H9 (cell line): Measurements from ENCODE around the gene GADD45A. TPM values are rescaled to one million over a fixed set of nuclear protein-coding genes. Genes with fewer than 3 reads are reported as not detected.

Experiments used
- DNase-seq: peaks from one replicate; pipeline ENCODE4 v3.0.0-alpha.2; 2017
- H2AFZ ChIP-seq: one replicate; pipeline ENCODE4 v1.6.1; 2013; ENCODE audit warnings: mild to moderate bottlenecking, low read length, control low read depth, moderate library complexity
- H2AK5ac ChIP-seq: 2 replicates; pipeline ENCODE4 v1.6.1; 2013; ENCODE audit warnings: low read length, control low read depth, mixed read lengths; ENCODE audit not compliant: insufficient read length
- H2BK120ac ChIP-seq: one replicate; pipeline ENCODE4 v1.6.1; 2013; ENCODE audit warnings: low read depth, mild to moderate bottlenecking, low read length, control low read depth, inconsistent platforms; ENCODE audit not compliant: poor library complexity, severe bottlenecking
- H2BK12ac ChIP-seq: 2 replicates; pipeline ENCODE4 v1.6.1; 2013; ENCODE audit warnings: low read length, control low read depth, mixed read lengths, low read depth; ENCODE audit not compliant: insufficient read length
- H2BK15ac ChIP-seq: 2 replicates; pipeline ENCODE4 v1.6.1; 2013; ENCODE audit warnings: low read depth, low read length, control low read depth
- H2BK20ac ChIP-seq: one replicate; pipeline ENCODE4 v1.6.1; 2013; ENCODE audit warnings: low read depth, mild to moderate bottlenecking, low read length, control low read depth, inconsistent platforms; ENCODE audit not compliant: poor library complexity, severe bottlenecking
- H2BK5ac ChIP-seq: 2 replicates; pipeline ENCODE4 v1.6.1; 2013; ENCODE audit warnings: low read length, control low read depth, mixed read lengths; ENCODE audit not compliant: insufficient read length
- H3K14ac ChIP-seq: 2 replicates; pipeline ENCODE4 v1.6.1; 2013; ENCODE audit warnings: low read length, control low read depth; ENCODE audit not compliant: insufficient read depth
- H3K18ac ChIP-seq: 2 replicates; pipeline ENCODE4 v1.6.1; 2013; ENCODE audit warnings: low read depth, mild to moderate bottlenecking, mixed read lengths, low read length, control low read depth; ENCODE audit not compliant: insufficient read length
- H3K23ac ChIP-seq: 2 replicates; pipeline ENCODE4 v1.6.1; 2013; ENCODE audit warnings: low read length, control low read depth, mixed read lengths, low read depth; ENCODE audit not compliant: insufficient read length
- H3K23me2 ChIP-seq: 2 replicates; pipeline ENCODE4 v1.6.1; 2013; ENCODE audit warnings: low read depth, mild to moderate bottlenecking, mixed read lengths, low read length, control low read depth; ENCODE audit not compliant: insufficient read length, poor library complexity, severe bottlenecking
- H3K27ac ChIP-seq: 2 replicates; pipeline ENCODE4 v1.5.1; 2013; ENCODE audit warnings: low read length, control low read depth, mixed read lengths, low read depth; ENCODE audit not compliant: insufficient read length
- H3K27me3 ChIP-seq: 2 replicates; pipeline ENCODE4 v1.6.1; 2013; ENCODE audit warnings: low read length, control low read depth, inconsistent platforms; ENCODE audit not compliant: insufficient read depth
- H3K4ac ChIP-seq: 2 replicates; pipeline ENCODE4 v1.6.1; 2013; ENCODE audit warnings: low read depth, mild to moderate bottlenecking, control low read depth, inconsistent platforms, low read length, moderate library complexity
- H3K4me1 ChIP-seq: 2 replicates; pipeline ENCODE4 v1.6.1; 2013; ENCODE audit warnings: low read length, control low read depth, inconsistent platforms; ENCODE audit not compliant: insufficient read depth
- H3K4me2 ChIP-seq: 2 replicates; pipeline ENCODE4 v1.6.1; 2013; ENCODE audit warnings: low read length, control low read depth, mixed read lengths; ENCODE audit not compliant: insufficient read length, insufficient read depth
- H3K56ac ChIP-seq: 2 replicates; pipeline ENCODE4 v1.6.1; 2013; ENCODE audit warnings: low read depth, mild to moderate bottlenecking, mixed read lengths, low read length, control low read depth; ENCODE audit not compliant: insufficient read length
- H3K79me1 ChIP-seq: 2 replicates; pipeline ENCODE4 v1.6.1; 2013; ENCODE audit warnings: low read depth, mild to moderate bottlenecking, moderate library complexity, low read length, control low read depth, inconsistent platforms; ENCODE audit not compliant: insufficient read depth, poor library complexity, severe bottlenecking
- H3K79me2 ChIP-seq: 2 replicates; pipeline ENCODE4 v1.6.1; 2013; ENCODE audit warnings: low read length, control low read depth, inconsistent platforms; ENCODE audit not compliant: insufficient read depth
- H3K9ac ChIP-seq: 2 replicates; pipeline ENCODE4 v1.6.1; 2013; ENCODE audit warnings: low read length, control low read depth, mixed read lengths; ENCODE audit not compliant: insufficient read length; ENCODE audit errors: extremely low read depth
- H3K9me3 ChIP-seq: one replicate; pipeline ENCODE4 v1.6.1; 2013; ENCODE audit warnings: low read depth, low read length, inconsistent platforms; ENCODE audit not compliant: control insufficient read depth
- H3T11ph ChIP-seq: one replicate; pipeline ENCODE4 v1.6.1; 2013; ENCODE audit warnings: mild to moderate bottlenecking, low read length, control low read depth, inconsistent platforms
- H4K20me1 ChIP-seq: one replicate; pipeline ENCODE4 v1.6.1; 2013; ENCODE audit not compliant: control insufficient read depth, insufficient read length, insufficient read depth
- H4K5ac ChIP-seq: 2 replicates; pipeline ENCODE4 v1.6.1; 2013; ENCODE audit warnings: low read depth, mild to moderate bottlenecking, mixed read lengths, low read length, control low read depth; ENCODE audit not compliant: insufficient read length
- H4K8ac ChIP-seq: replicated peaks from 2 replicates; pipeline ENCODE4 v1.6.1; 2013; ENCODE audit warnings: low read length, control low read depth, mixed read lengths, low read depth; ENCODE audit not compliant: insufficient read length
- H4K91ac ChIP-seq: 2 replicates; pipeline ENCODE4 v1.6.1; 2013; ENCODE audit warnings: low read depth, mild to moderate bottlenecking, moderate library complexity, mixed read lengths, low read length, control low read depth; ENCODE audit not compliant: insufficient read length
- H3K27ac Mint-ChIP-seq, 3 experiments: 2 replicates in 2 of 3; 3 replicates in 1 of 3; pipeline ENCODE4 v1.8.0; 2020 to 2021; ENCODE audit warnings: mixed read lengths in 3 of 3, mild to moderate bottlenecking in 1 of 3, moderate library complexity in 1 of 3
- H3K27me3 Mint-ChIP-seq: 2 replicates; pipeline ENCODE4 v1.8.0; 2021; ENCODE audit warnings: low read depth, mild to moderate bottlenecking, moderate library complexity, mixed read lengths
- H3K36me3 Mint-ChIP-seq, 3 experiments: 2 replicates in 2 of 3; 3 replicates in 1 of 3; pipeline ENCODE4 v1.8.0; 2020 to 2021; ENCODE audit warnings: low read depth in 3 of 3, mixed read lengths in 3 of 3; ENCODE audit not compliant: insufficient read depth in 1 of 3
- H3K4me1 Mint-ChIP-seq, 2 experiments: 2 replicates each; pipeline ENCODE4 v1.8.0; 2020; ENCODE audit warnings: mixed read lengths in 2 of 2
- H3K4me3 Mint-ChIP-seq, 2 experiments: 2 replicates in 1 of 2; 3 replicates in 1 of 2; pipeline ENCODE4 v1.8.0; 2020 to 2021; ENCODE audit warnings: mild to moderate bottlenecking in 2 of 2, mixed read lengths in 2 of 2, moderate library complexity in 1 of 2
- H3K9me3 Mint-ChIP-seq, 2 experiments: 2 replicates in 1 of 2; 3 replicates in 1 of 2; pipeline ENCODE4 v1.8.0; 2020; ENCODE audit warnings: mild to moderate bottlenecking in 2 of 2, mixed read lengths in 2 of 2, moderate library complexity in 1 of 2
- WGBS: extraction: QIAGEN DNeasy Blood & Tissue Kit; methylation state at CpG from one replicate; pipeline ENCODE4 v1.1.7; 2013; ENCODE audit warnings: missing lambda C conversion rate, low lambda C conversion rate, mixed read lengths; ENCODE audit not compliant: insufficient read length; ENCODE audit errors: extremely low coverage; 5-methylcytosine and 5-hydroxymethylcytosine counted together
- total RNA-seq: library from RNA; stranded (reverse); gene quantifications from 2 replicates; pipeline ENCODE4 v1.2.1, GENCODE V29; 2021
- TF ChIP-seq, protein P1 (sequence below): fragments of 200-600 bp; sonication (generic); conservative IDR thresholded peaks from 3 replicates; pipeline ENCODE4 v1.8.0; 2021; ENCODE audit warnings: antibody characterized with exemption, mild to moderate bottlenecking

The GADD45A gene
- total RNA-seq, 1 experiment from 2014 or later: 22.8 TPM

DNA sequence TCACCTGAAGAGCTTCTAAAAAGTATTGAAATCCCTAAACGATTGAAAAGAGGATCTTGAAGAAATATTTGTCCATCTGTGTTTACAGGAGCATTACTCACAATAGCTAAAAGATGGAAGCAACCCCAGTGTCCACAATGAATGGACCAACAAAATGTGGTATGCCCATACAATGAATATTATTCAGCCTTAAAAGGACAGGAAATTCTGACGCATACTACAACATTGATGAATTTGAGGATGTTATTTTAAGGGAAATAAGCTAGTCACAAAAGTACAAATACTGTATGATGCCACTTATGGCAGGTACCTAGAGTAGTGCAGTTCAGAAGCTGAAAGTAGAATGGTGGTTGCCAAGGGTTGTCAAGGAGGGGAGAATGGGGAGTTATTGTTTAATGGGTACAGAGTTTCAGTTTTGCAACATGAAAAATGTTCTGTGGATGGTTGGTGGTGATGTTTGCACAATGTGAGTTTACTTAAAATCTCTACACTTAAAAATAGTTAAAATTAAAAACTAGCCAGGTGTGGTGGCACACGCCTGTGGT lies 37.1 kb upstream of the GADD45A start:
- H3K9ac ChIP-seq: no peak overlapping the region
- H3K4me2 ChIP-seq: no peak overlapping the region
- H2BK15ac ChIP-seq: no peak overlapping the region
- H2BK5ac ChIP-seq: no peak overlapping the region
- no peak overlapping the region for H2BK12ac ChIP-seq
- Mint-ChIP-seq H3K27ac (no peak overlapping the region), H3K4me1 (peaks cover 4 to 5% of the 10 kb centered on the region in 2 experiments), H3K4me3 (no peak overlapping the region), H3K9me3 (no peaks in the 10 kb centered on the region), H3K36me3 (no peaks in the 10 kb centered on the region), H3K27me3 (no peaks in the 10 kb centered on the region; the same call in 1 of the 2 replicates)
- no peak overlapping the region for H3K14ac ChIP-seq
- H3K4me1 ChIP-seq: no peaks in the 10 kb centered on the region
- DNase-seq: no peak
- no peaks in the 10 kb centered on the region for H3K27me3 ChIP-seq
- WGBS: no CpG with 5 or more reads among the region's 3 CpGs
- no peak overlapping the region for H4K8ac ChIP-seq
- H4K91ac ChIP-seq: no peak overlapping the region
- no peaks in the 10 kb centered on the region for H4K20me1 ChIP-seq
- no peak overlapping the region for H3K56ac ChIP-seq
- no peak overlapping the region for H3K27ac ChIP-seq
- H3K4ac ChIP-seq: no peak overlapping the region
- H2AK5ac ChIP-seq: no peak overlapping the region
- TF ChIP-seq, protein P1, sequence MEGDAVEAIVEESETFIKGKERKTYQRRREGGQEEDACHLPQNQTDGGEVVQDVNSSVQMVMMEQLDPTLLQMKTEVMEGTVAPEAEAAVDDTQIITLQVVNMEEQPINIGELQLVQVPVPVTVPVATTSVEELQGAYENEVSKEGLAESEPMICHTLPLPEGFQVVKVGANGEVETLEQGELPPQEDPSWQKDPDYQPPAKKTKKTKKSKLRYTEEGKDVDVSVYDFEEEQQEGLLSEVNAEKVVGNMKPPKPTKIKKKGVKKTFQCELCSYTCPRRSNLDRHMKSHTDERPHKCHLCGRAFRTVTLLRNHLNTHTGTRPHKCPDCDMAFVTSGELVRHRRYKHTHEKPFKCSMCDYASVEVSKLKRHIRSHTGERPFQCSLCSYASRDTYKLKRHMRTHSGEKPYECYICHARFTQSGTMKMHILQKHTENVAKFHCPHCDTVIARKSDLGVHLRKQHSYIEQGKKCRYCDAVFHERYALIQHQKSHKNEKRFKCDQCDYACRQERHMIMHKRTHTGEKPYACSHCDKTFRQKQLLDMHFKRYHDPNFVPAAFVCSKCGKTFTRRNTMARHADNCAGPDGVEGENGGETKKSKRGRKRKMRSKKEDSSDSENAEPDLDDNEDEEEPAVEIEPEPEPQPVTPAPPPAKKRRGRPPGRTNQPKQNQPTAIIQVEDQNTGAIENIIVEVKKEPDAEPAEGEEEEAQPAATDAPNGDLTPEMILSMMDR: no peak
- H3K79me1 ChIP-seq: no peaks in the 10 kb centered on the region
- H3K79me2 ChIP-seq: no peaks in the 10 kb centered on the region
- H3K23ac ChIP-seq: no peak overlapping the region
- H2BK120ac ChIP-seq: no peak overlapping the region
- no peak overlapping the region for H2BK20ac ChIP-seq
- no peak overlapping the region for H4K5ac ChIP-seq
- no peak overlapping the region for H3T11ph ChIP-seq
- H3K9me3 ChIP-seq: no peaks in the 10 kb centered on the region
- no peak overlapping the region for H2AFZ ChIP-seq
- H3K23me2 ChIP-seq: no peaks in the 10 kb centered on the region
- no peak overlapping the region for H3K18ac ChIP-seq
